HEK293 (cell line): ENCODE results near the gene CPEB3.

Experiments used
- CTCF ChIP-seq: fragments of 450-650 bp; formaldehyde crosslinking; IDR thresholded peaks from 2 replicates; pipeline ENCODE4 v1.5.1; 2016; ENCODE audit warnings: missing biosample characterization, missing genetic modification characterization
- TSHZ1 ChIP-seq: fragments of 450-650 bp; formaldehyde crosslinking; IDR thresholded peaks from 2 replicates; pipeline ENCODE4 v1.5.1; 2016; ENCODE audit warnings: missing biosample characterization, missing genetic modification characterization, borderline replicate concordance
- ZBTB17 ChIP-seq: fragments of 450-650 bp; formaldehyde crosslinking; IDR thresholded peaks from 2 replicates; pipeline ENCODE4 v1.5.1; 2016; ENCODE audit warnings: missing biosample characterization, missing genetic modification characterization
- ZFP3 ChIP-seq: fragments of 450-650 bp; formaldehyde crosslinking; IDR thresholded peaks from 2 replicates; pipeline ENCODE4 v1.5.1; 2016; ENCODE audit warnings: low read depth, missing biosample characterization, missing genetic modification characterization
- ZFP69B ChIP-seq: fragments of 450-650 bp; formaldehyde crosslinking; IDR thresholded peaks from 2 replicates; pipeline ENCODE4 v1.5.1; 2016; ENCODE audit warnings: missing biosample characterization, missing genetic modification characterization
- ZNF138 ChIP-seq: fragments of 450-650 bp; formaldehyde crosslinking; IDR thresholded peaks from 2 replicates; pipeline ENCODE4 v1.5.1; 2016; ENCODE audit warnings: missing biosample characterization, missing genetic modification characterization, borderline replicate concordance
- ZNF248 ChIP-seq: fragments of 450-650 bp; formaldehyde crosslinking; IDR thresholded peaks from 2 replicates; pipeline ENCODE4 v1.5.1; 2017; ENCODE audit warnings: missing biosample characterization, missing genetic modification characterization
- ZNF501 ChIP-seq: fragments of 450-650 bp; formaldehyde crosslinking; IDR thresholded peaks from 2 replicates; pipeline ENCODE4 v1.5.1; 2016; ENCODE audit warnings: missing biosample characterization, missing genetic modification characterization
- ZNF621 ChIP-seq: fragments of 450-650 bp; formaldehyde crosslinking; IDR thresholded peaks from 2 replicates; pipeline ENCODE4 v1.5.1; 2017; ENCODE audit warnings: missing biosample characterization, missing genetic modification characterization
- ZNF670 ChIP-seq: fragments of 450-650 bp; formaldehyde crosslinking; IDR thresholded peaks from 2 replicates; pipeline ENCODE4 v1.5.1; 2016; ENCODE audit warnings: missing biosample characterization, missing genetic modification characterization, low read depth
- ZNF707 ChIP-seq: fragments of 450-650 bp; formaldehyde crosslinking; IDR thresholded peaks from 2 replicates; pipeline ENCODE4 v1.5.1; 2016; ENCODE audit warnings: missing biosample characterization, missing genetic modification characterization
- ZNF768 ChIP-seq: fragments of 450-650 bp; formaldehyde crosslinking; IDR thresholded peaks from 2 replicates; pipeline ENCODE4 v1.5.1; 2018; ENCODE audit warnings: missing biosample characterization, mild to moderate bottlenecking, missing genetic modification characterization
- ZNF830 ChIP-seq: fragments of 450-650 bp; IDR thresholded peaks from 2 replicates; pipeline ENCODE4 v1.5.0; 2018; ENCODE audit warnings: missing biosample characterization, missing genetic modification characterization, low read depth, mild to moderate bottlenecking, moderate library complexity

DNA sequence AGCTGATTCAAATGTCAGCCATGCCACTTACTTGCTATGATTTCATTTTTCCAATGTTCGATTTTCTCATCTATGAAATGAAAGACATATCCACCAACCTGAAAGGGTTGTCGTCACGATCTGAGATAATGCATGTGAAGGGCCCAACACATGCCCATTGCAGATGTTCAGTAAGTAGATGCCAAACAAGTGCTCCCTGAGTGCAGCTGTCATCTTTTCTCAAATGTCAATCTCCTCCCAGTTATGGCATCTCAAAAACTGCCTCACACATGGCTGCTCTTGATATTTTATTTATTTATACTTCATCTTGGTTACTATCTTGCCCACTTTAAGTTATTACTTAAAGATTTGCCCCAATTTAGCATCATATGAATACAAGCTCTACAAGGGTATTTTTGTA lies 16.8 kb downstream of the CPEB3 start:
- TF ChIP-seq ZNF830 (tag by site-specific recombination) (no peak), ZNF501 (tag by site-specific recombination) (no peak), ZFP69B (tag by site-specific recombination) (no peak), CTCF (tag by site-specific recombination) (no peak), ZNF670 (tag by site-specific recombination) (no peak), ZNF138 (tag by site-specific recombination) (no peak), TSHZ1 (tag by site-specific recombination) (no peak), ZBTB17 (tag by site-specific recombination) (no peak), ZNF707 (no peak), ZNF248 (no peak), ZNF768 (no peak), ZNF621 (tag by site-specific recombination) (no peak), ZFP3 (tag by site-specific recombination) (no peak)
